H1 (cell line): ENCODE data around the gene ADAMTS17. TPM values are rescaled to one million over a fixed set of nuclear protein-coding genes. Genes with fewer than 3 reads are reported as not detected.

Source experiments
- CTCF ChIA-PET: fragments of 300-600 bp; sonication (Branson Sonifier 250); formaldehyde crosslinking; loops from one replicate; lab custom pipeline; 2021; ENCODE audit not compliant: partially characterized antibody; lab: Charles Lee
- POLR2A ChIA-PET: fragments of 300-600 bp; sonication (Branson Sonifier 250); formaldehyde crosslinking; loops from one replicate; lab custom pipeline; 2021; ENCODE audit warnings: inconsistent platforms; ENCODE audit not compliant: partially characterized antibody; lab: Charles Lee
- DNase-seq, 2 experiments: peaks; one replicate each; pipeline versions ENCODE4 v3.0.0 to v3.0.0-alpha.2; 2010 to 2022; ENCODE audit warnings: low spot score in 2 of 2, low read depth in 1 of 2, mixed read lengths in 1 of 2
- FAIRE-seq: peaks from 2 replicates; lab custom pipeline; 2011; peaks lifted over from hg19 to GRCh38; lab: Jason Lieb, UNC
- H2AFZ ChIP-seq: 2 replicates; pipeline ENCODE4 v1.8.1; 2012; ENCODE audit warnings: low read length, inconsistent platforms
- H2AK5ac ChIP-seq: 2 replicates; pipeline ENCODE4 v1.6.1; 2013; ENCODE audit warnings: low read depth, low read length
- H2BK120ac ChIP-seq: replicated peaks from 2 replicates; pipeline ENCODE3; 2013; ENCODE audit warnings: low read depth, low read length, inconsistent platforms
- H2BK12ac ChIP-seq: 2 replicates; pipeline ENCODE4 v1.6.1; 2013; ENCODE audit warnings: low read depth, low read length
- H2BK15ac ChIP-seq: 2 replicates; pipeline ENCODE4 v1.6.1; 2013; ENCODE audit warnings: low read length
- H2BK20ac ChIP-seq: 2 replicates; pipeline ENCODE4 v1.6.1; 2013; ENCODE audit warnings: low read length
- H2BK5ac ChIP-seq: 2 replicates; pipeline ENCODE4 v1.6.1; 2013; ENCODE audit warnings: low read depth, low read length
- H3K14ac ChIP-seq: 2 replicates; pipeline ENCODE4 v1.6.1; 2013; ENCODE audit warnings: inconsistent platforms; ENCODE audit not compliant: insufficient read length
- H3K18ac ChIP-seq: 2 replicates; pipeline ENCODE4 v1.6.1; 2013; ENCODE audit warnings: low read length; ENCODE audit errors: extremely low read depth
- H3K23ac ChIP-seq: 2 replicates; pipeline ENCODE4 v1.6.1; 2013; ENCODE audit warnings: inconsistent platforms; ENCODE audit not compliant: insufficient read length
- H3K23me2 ChIP-seq: 2 replicates; pipeline ENCODE4 v1.6.1; 2013; ENCODE audit warnings: low read depth, low read length
- H3K27ac ChIP-seq: 2 replicates; pipeline ENCODE4 v1.6.1; 2011; ENCODE audit warnings: low read depth, low read length, inconsistent platforms
- H3K27me3 ChIP-seq, 4 experiments: replicated peaks in 1 of 4; 1 replicate in 1 of 4; 2 replicates in 3 of 4; pipeline versions ENCODE4 v1.6.1 to v1.8.1; 2011 to 2013; ENCODE audit warnings: low read length in 3 of 4, mild to moderate bottlenecking in 3 of 4, inconsistent platforms in 2 of 4, mixed read lengths in 2 of 4, moderate library complexity in 1 of 4; ENCODE audit not compliant: control insufficient read depth in 3 of 4, insufficient read depth in 3 of 4; ENCODE audit errors: extremely low read depth in 1 of 4
- H3K36me3 ChIP-seq, 4 experiments: 2 replicates each; pipeline versions ENCODE4 v1.6.1 to v1.8.1; 2011 to 2013; ENCODE audit warnings: mild to moderate bottlenecking in 4 of 4, low read length in 3 of 4, moderate library complexity in 2 of 4, control low read depth in 1 of 4, inconsistent platforms in 1 of 4; ENCODE audit not compliant: insufficient read depth in 4 of 4, control insufficient read depth in 2 of 4
- H3K4ac ChIP-seq: replicated peaks from 2 replicates; pipeline ENCODE3; 2013; ENCODE audit warnings: low read length, low read depth, mixed read lengths, inconsistent platforms; ENCODE audit not compliant: insufficient read length
- H3K4me1 ChIP-seq, 4 experiments: replicated peaks in 1 of 4; 1 replicate in 1 of 4; 2 replicates in 3 of 4; pipeline versions ENCODE4 v1.6.1 to v1.8.1; 2011 to 2013; ENCODE audit warnings: low read length in 3 of 4, inconsistent platforms in 2 of 4, mixed read lengths in 1 of 4; ENCODE audit not compliant: insufficient read depth in 4 of 4, control insufficient read depth in 3 of 4
- H3K4me2 ChIP-seq, 2 experiments: 2 replicates each; pipeline versions ENCODE4 v1.6.1 to v1.8.1; 2011 to 2013; ENCODE audit warnings: low read depth in 2 of 2, low read length in 2 of 2, control low read depth in 1 of 2, inconsistent platforms in 1 of 2, mild to moderate bottlenecking in 1 of 2; ENCODE audit not compliant: insufficient read depth in 1 of 2
- H3K4me3 ChIP-seq, 4 experiments: fragments of 200-600, 300-600 bp in 1 of 4; sonication (generic), shearing (Covaris generic), sonication (Bioruptor Twin) in 1 of 4; 2 replicates each; pipeline versions ENCODE4 v1.5.1 to v1.8.1; 2011 to 2016; ENCODE audit warnings: low read length in 4 of 4, low read depth in 3 of 4, control low read depth in 2 of 4, inconsistent platforms in 2 of 4, mild to moderate bottlenecking in 2 of 4, mixed read lengths in 1 of 4, moderate library complexity in 1 of 4; ENCODE audit not compliant: insufficient read depth in 2 of 4; ENCODE audit errors: extremely low read depth in 1 of 4
- H3K56ac ChIP-seq: replicated peaks from 2 replicates; pipeline ENCODE3; 2013; ENCODE audit warnings: low read depth, mild to moderate bottlenecking, mixed read lengths, low read length, inconsistent platforms; ENCODE audit not compliant: insufficient read length
- H3K79me1 ChIP-seq: 2 replicates; pipeline ENCODE4 v1.6.1; 2013; ENCODE audit warnings: low read depth, low read length, control low read depth
- H3K79me2 ChIP-seq, 2 experiments: 2 replicates each; pipeline versions ENCODE4 v1.6.1 to v1.8.1; 2012 to 2013; ENCODE audit warnings: low read length in 2 of 2, mild to moderate bottlenecking in 2 of 2, inconsistent platforms in 1 of 2; ENCODE audit not compliant: insufficient read depth in 2 of 2, control insufficient read depth in 1 of 2
- H3K9ac ChIP-seq, 4 experiments: replicated peaks in 1 of 4; 1 replicate in 1 of 4; 2 replicates in 3 of 4; pipeline versions ENCODE4 v1.6.1 to v1.8.1; 2011 to 2013; ENCODE audit warnings: low read depth in 3 of 4, low read length in 3 of 4, control low read depth in 2 of 4, mild to moderate bottlenecking in 2 of 4, moderate library complexity in 2 of 4, inconsistent platforms in 1 of 4; ENCODE audit errors: extremely low read depth in 1 of 4
- H3K9me3 ChIP-seq, 2 experiments: 2 replicates each; pipeline versions ENCODE4 v1.6.1 to v1.8.1; 2012 to 2013; ENCODE audit warnings: mild to moderate bottlenecking in 2 of 2, moderate library complexity in 2 of 2, control low read depth in 1 of 2, inconsistent platforms in 1 of 2, low read depth in 1 of 2, low read length in 1 of 2, mixed read lengths in 1 of 2; ENCODE audit not compliant: insufficient read depth in 2 of 2
- H4K20me1 ChIP-seq, 2 experiments: replicated peaks in 1 of 2; 2 replicates each; pipeline versions ENCODE3 to v1.8.1; 2011 to 2013; ENCODE audit warnings: inconsistent platforms in 2 of 2, low read length in 2 of 2, mild to moderate bottlenecking in 1 of 2; ENCODE audit not compliant: insufficient read depth in 2 of 2, control insufficient read depth in 1 of 2
- H4K5ac ChIP-seq: 2 replicates; pipeline ENCODE4 v1.6.1; 2013; ENCODE audit warnings: low read length, low read depth, mixed read lengths, inconsistent platforms; ENCODE audit not compliant: insufficient read length
- H4K8ac ChIP-seq: 2 replicates; pipeline ENCODE4 v1.8.0; 2013; ENCODE audit warnings: mild to moderate bottlenecking, moderate library complexity, low read length, inconsistent platforms; ENCODE audit not compliant: insufficient read depth; ENCODE audit errors: extremely low read depth
- H4K91ac ChIP-seq: replicated peaks from 2 replicates; pipeline ENCODE3; 2013; ENCODE audit warnings: low read length, mixed read lengths, inconsistent platforms; ENCODE audit not compliant: insufficient read length
- BCL11A ChIP-seq, 2 experiments: IDR thresholded peaks; one replicate each; pipeline ENCODE4 v1.6.1; 2011; ENCODE audit warnings: low read depth in 2 of 2, low read length in 2 of 2, mild to moderate bottlenecking in 2 of 2
- CHD1 ChIP-seq: IDR thresholded peaks from 2 replicates; pipeline ENCODE4 v1.6.1; 2012; ENCODE audit warnings: low read depth, low read length, improper control_type of control experiment
- KDM1A ChIP-seq: fragments of 200-600, 300-600 bp; sonication (generic); IDR thresholded peaks from 2 replicates; pipeline ENCODE4 v1.7.1; 2016; ENCODE audit warnings: mild to moderate bottlenecking, low read length, borderline replicate concordance
- NANOG ChIP-seq: IDR thresholded peaks from 2 replicates; pipeline ENCODE4 v1.6.1; 2011; ENCODE audit warnings: low read length, low read depth, mild to moderate bottlenecking, inconsistent platforms; ENCODE audit not compliant: insufficient read depth, poor library complexity, severe bottlenecking
- SRF ChIP-seq: IDR thresholded peaks from 2 replicates; pipeline ENCODE4 v1.6.1; 2011; ENCODE audit warnings: mild to moderate bottlenecking, low read depth, low read length, moderate library complexity
- TAF1 ChIP-seq: IDR thresholded peaks from 2 replicates; pipeline ENCODE4 v1.6.1; 2011; ENCODE audit warnings: mild to moderate bottlenecking, low read depth, low read length
- TAF7 ChIP-seq: optimal IDR thresholded peaks from 2 replicates; pipeline ENCODE3; 2011; ENCODE audit warnings: low read depth, mild to moderate bottlenecking, inconsistent platforms, low read length, moderate library complexity, borderline replicate concordance
- TBP ChIP-seq: IDR thresholded peaks from 2 replicates; pipeline ENCODE4 v1.6.1; 2011; ENCODE audit warnings: low read depth, low read length, improper control_type of control experiment
- YY1 ChIP-seq: IDR thresholded peaks from 2 replicates; pipeline ENCODE4 v1.6.1; 2011; ENCODE audit warnings: low read depth, mild to moderate bottlenecking, low read length
- WGBS, 2 experiments: shearing (Covaris generic) in 1 of 2; methylation state at CpG; one replicate each; pipeline versions ENCODE4 v1.1.6 to v1.1.7; 2013 to 2015; ENCODE audit warnings: low lambda C conversion rate in 2 of 2, mixed read lengths in 2 of 2, inconsistent platforms in 1 of 2, low coverage in 1 of 2, missing lambda C conversion rate in 1 of 2; ENCODE audit not compliant: insufficient replicate concordance in 2 of 2, insufficient coverage in 1 of 2, insufficient read length in 1 of 2; ENCODE audit errors: extremely low coverage in 1 of 2, missing lambda C conversion rate in 1 of 2; 5-methylcytosine and 5-hydroxymethylcytosine counted together
- polyA plus RNA-seq, 7 experiments: library from polyadenylated mRNA; depleted of rRNA in 3 of 7; stranded (reverse) in 5 of 7; unstranded in 2 of 7; fragments of >200 nt in 5 of 7; fragments of 200-250 nt in 2 of 7; gene quantifications; 1 replicate in 5 of 7; 2 replicates in 1 of 7; 4 replicates in 1 of 7; pipeline versions ENCODE4 v1.2.1 to v1.2.3, GENCODE V29; 2011 to 2013; ENCODE audit warnings: missing spikeins in 2 of 7, mixed read lengths in 2 of 7
- total RNA-seq: library from RNA; stranded (reverse); fragmentation: NEBNext Ultra II Directional; extraction: Animal tissue kit (Norgen Biotek cat#: 25700); gene quantifications from 2 replicates; pipeline ENCODE4 v1.2.1, GENCODE V29; 2021
- TF ChIP-seq, protein P1 (sequence below): IDR thresholded peaks from 2 replicates; pipeline ENCODE4 v1.6.1; 2012; ENCODE audit warnings: low read length, inconsistent platforms
- TF ChIP-seq, protein P2 (sequence below): IDR thresholded peaks from 2 replicates; pipeline ENCODE4 v1.6.1; 2012; ENCODE audit warnings: inconsistent platforms
- TF ChIP-seq, protein P3 (sequence below): IDR thresholded peaks from 2 replicates; pipeline ENCODE4 v1.6.1; 2011; ENCODE audit warnings: low read depth, mild to moderate bottlenecking, low read length; ENCODE audit not compliant: insufficient read depth

The ADAMTS17 gene
- total and polyA plus RNA-seq, 2 of the 8 experiments (the other 6 are each of a cell fraction or from before 2014, with no cell fraction given), result 0.51 to 1.7 TPM

DNA sequence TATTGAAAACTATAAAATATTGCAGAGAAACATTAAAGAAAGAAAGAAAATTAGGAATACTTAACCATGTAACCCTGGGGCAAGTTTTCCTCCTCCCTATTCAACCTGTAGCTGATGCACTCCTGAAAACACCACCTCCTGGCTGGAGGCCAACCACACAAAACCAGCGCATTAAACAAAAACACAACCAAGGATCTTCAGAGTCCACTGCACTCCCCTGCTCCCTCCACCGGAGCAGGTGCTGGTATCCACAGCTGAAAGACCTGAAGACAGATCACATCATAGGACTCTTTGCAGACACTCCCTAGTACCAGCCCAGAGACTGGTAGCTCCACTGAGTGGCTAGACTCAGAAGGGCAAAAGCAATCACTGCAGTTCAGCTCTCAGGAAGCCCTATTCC is 13.6 kb upstream of the ADAMTS17 start:
- no peak overlapping the region for H2BK120ac ChIP-seq
- no peak overlapping the region for H4K5ac ChIP-seq
- H3K18ac ChIP-seq, result no peak overlapping the region
- no peak overlapping the region for H3K4ac ChIP-seq
- H3K4me1 ChIP-seq, result no peaks in the 10 kb centered on the region
- no peak overlapping the region for H2AFZ ChIP-seq
- no peak overlapping the region for H3K4me3 ChIP-seq
- FAIRE-seq (no peak), DNase-seq (no peak)
- no peak overlapping the region for H2BK15ac ChIP-seq
- H3K9ac ChIP-seq, result no peak overlapping the region
- no peak overlapping the region for H3K56ac ChIP-seq
- H3K4me2 ChIP-seq, result no peak overlapping the region
- H3K23ac ChIP-seq, result no peak overlapping the region
- no peaks in the 10 kb centered on the region for H4K20me1 ChIP-seq
- H2AK5ac ChIP-seq, result no peak overlapping the region
- no peaks in the 10 kb centered on the region for H3K79me2 ChIP-seq
- no peak overlapping the region for H3K27ac ChIP-seq
- no peaks in the 10 kb centered on the region for H3K27me3 ChIP-seq
- H4K91ac ChIP-seq, result no peak overlapping the region
- no peak overlapping the region for H4K8ac ChIP-seq
- H3K14ac ChIP-seq, result no peak overlapping the region
- H2BK5ac ChIP-seq, result no peak overlapping the region
- no peaks in the 10 kb centered on the region for H3K9me3 ChIP-seq
- H3K23me2 ChIP-seq, result no peaks in the 10 kb centered on the region; the same call in 1 of the 2 replicates
- no peaks in the 10 kb centered on the region for H3K36me3 ChIP-seq
- H2BK20ac ChIP-seq, result no peak overlapping the region
- ChIA-PET POLR2A (no interaction called here), CTCF (interaction anchor here (2.1 kb wide), 1 partner anchor 9 kb away, joined by 6 read pairs; no protein-coding TSS in a partner anchor)
- no peaks in the 10 kb centered on the region for H3K79me1 ChIP-seq
- no peak overlapping the region for H2BK12ac ChIP-seq
- TF ChIP-seq, protein P1, sequence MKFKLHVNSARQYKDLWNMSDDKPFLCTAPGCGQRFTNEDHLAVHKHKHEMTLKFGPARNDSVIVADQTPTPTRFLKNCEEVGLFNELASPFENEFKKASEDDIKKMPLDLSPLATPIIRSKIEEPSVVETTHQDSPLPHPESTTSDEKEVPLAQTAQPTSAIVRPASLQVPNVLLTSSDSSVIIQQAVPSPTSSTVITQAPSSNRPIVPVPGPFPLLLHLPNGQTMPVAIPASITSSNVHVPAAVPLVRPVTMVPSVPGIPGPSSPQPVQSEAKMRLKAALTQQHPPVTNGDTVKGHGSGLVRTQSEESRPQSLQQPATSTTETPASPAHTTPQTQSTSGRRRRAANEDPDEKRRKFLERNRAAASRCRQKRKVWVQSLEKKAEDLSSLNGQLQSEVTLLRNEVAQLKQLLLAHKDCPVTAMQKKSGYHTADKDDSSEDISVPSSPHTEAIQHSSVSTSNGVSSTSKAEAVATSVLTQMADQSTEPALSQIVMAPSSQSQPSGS, result no peak
- TF ChIP-seq CHD1, result no peak
- no peak for TF ChIP-seq TAF7
- TF ChIP-seq NANOG, result no peak
- TF ChIP-seq TAF1, result no peak
- TF ChIP-seq, protein P2, sequence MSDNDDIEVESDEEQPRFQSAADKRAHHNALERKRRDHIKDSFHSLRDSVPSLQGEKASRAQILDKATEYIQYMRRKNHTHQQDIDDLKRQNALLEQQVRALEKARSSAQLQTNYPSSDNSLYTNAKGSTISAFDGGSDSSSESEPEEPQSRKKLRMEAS, result no peak
- no peak for TF ChIP-seq KDM1A
- TF ChIP-seq TBP, result no peak
- TF ChIP-seq YY1, result no peak
- no peak for TF ChIP-seq SRF
- TF ChIP-seq, protein P3, sequence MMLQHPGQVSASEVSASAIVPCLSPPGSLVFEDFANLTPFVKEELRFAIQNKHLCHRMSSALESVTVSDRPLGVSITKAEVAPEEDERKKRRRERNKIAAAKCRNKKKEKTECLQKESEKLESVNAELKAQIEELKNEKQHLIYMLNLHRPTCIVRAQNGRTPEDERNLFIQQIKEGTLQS, result no peak
- TF ChIP-seq BCL11A (IDR thresholded peaks at IDR 0.05; ENCODE audit: low read depth in 2 of 2, low read length in 2 of 2), result no peak
- TF ChIP-seq, all 59 proteins: peak for 0
- 81% methylated on average over 2 of the region's 2 CpGs; no CpG with 5 or more reads in 1 of the 2 experiments for WGBS, 2 experiments
